HCT116 (cell line): ENCODE data around the gene SHKBP1. TPM values are rescaled to one million over a fixed set of nuclear protein-coding genes. Genes with fewer than 3 reads are reported as not detected.

Source experiments
- ATAC-seq: fragments of 200-7000 bp; cut with Tn5 transposase; 2 replicates; pipeline ENCODE4 v1.9.1; 2020; ENCODE audit warnings: mild to moderate bottlenecking, moderate library complexity
- BruUV-seq: library from RNA; stranded (reverse); fragments of 400-500 nt; replicated peaks from 2 replicates; lab custom pipeline; 2021; lab: Mats Ljungman, UMichigan
- CTCF ChIA-PET: fragments of 300-600 bp; sonication (Branson Sonifier 250); formaldehyde crosslinking; loops from one replicate; lab custom pipeline; 2021; ENCODE audit warnings: antibody characterized with exemption; lab: Charles Lee
- POLR2A ChIA-PET: fragments of 300-600, 350-600 bp; sonication (Branson Sonifier 250); formaldehyde crosslinking; loops from one replicate; lab custom pipeline; 2021; ENCODE audit warnings: antibody characterized with exemption; lab: Charles Lee
- RAD21 ChIA-PET, 2 experiments: fragments of 300-600 bp; sonication (Branson Sonifier 250); formaldehyde crosslinking; loops; one replicate each; lab custom pipeline; 2023; ENCODE audit warnings: low total read pairs in 2 of 2; ENCODE audit not compliant: uncharacterized antibody in 2 of 2, unreplicated experiment in 2 of 2, low non-redundant PET in 1 of 2; lab: Charles Lee
- DNase-seq: peaks from one replicate; pipeline ENCODE4 v3.0.0-alpha.2; 2010; ENCODE audit warnings: low read depth, low spot score
- H2AFZ ChIP-seq: fragments of 200-600 bp; shearing (Covaris generic), sonication (generic); 2 replicates; pipeline ENCODE4 v1.6.1; 2017; ENCODE audit warnings: low read depth, mixed run types, mixed read lengths, antibody characterized with exemption, low read length; ENCODE audit not compliant: poor library complexity, severe bottlenecking
- H3K27ac ChIP-seq: 2 replicates; pipeline ENCODE4 v1.5.1; 2012; ENCODE audit warnings: low read depth, low read length
- H3K27me3 ChIP-seq: fragments of 200-600 bp; sonication (generic); 2 replicates; pipeline ENCODE4 v1.6.1; 2016; ENCODE audit warnings: mixed run types, low read length, mixed read lengths; ENCODE audit not compliant: insufficient read depth
- H3K36me3 ChIP-seq, 2 experiments: fragments of 200-500 bp in 1 of 2; fragments of 200-600 bp in 1 of 2; sonication (Bioruptor generic) in 1 of 2; sonication (generic) in 1 of 2; 2 replicates each; pipeline versions ENCODE4 v1.5.1 to v1.6.1; 2014 to 2016; ENCODE audit warnings: low read length in 2 of 2, inconsistent platforms in 1 of 2, mixed read lengths in 1 of 2, mixed run types in 1 of 2; ENCODE audit not compliant: insufficient read depth in 2 of 2, control insufficient read depth in 1 of 2
- H3K4me1 ChIP-seq, 2 experiments: fragments of 200-600 bp in 1 of 2; sonication (generic) in 1 of 2; 2 replicates each; pipeline versions ENCODE4 v1.5.1 to v1.6.1; 2012 to 2017; ENCODE audit warnings: low read length in 2 of 2, inconsistent platforms in 1 of 2, mild to moderate bottlenecking in 1 of 2, mixed read lengths in 1 of 2, mixed run types in 1 of 2, moderate library complexity in 1 of 2; ENCODE audit not compliant: insufficient read depth in 2 of 2, control insufficient read depth in 1 of 2
- H3K4me2 ChIP-seq: fragments of 200-600 bp; sonication (generic); 2 replicates; pipeline ENCODE4 v1.6.1; 2017; ENCODE audit warnings: mixed run types, low read length, mixed read lengths
- H3K4me3 ChIP-seq, 2 experiments: fragments of 200-600 bp in 1 of 2; sonication (generic) in 1 of 2; replicated peaks in 1 of 2; 2 replicates each; pipeline ENCODE4 v1.5.1; 2011 to 2016; ENCODE audit warnings: low read length in 2 of 2, control low read depth in 1 of 2, low read depth in 1 of 2, mild to moderate bottlenecking in 1 of 2, mixed read lengths in 1 of 2, mixed run types in 1 of 2
- H3K79me2 ChIP-seq: fragments of 200-600 bp; sonication (generic); 2 replicates; pipeline ENCODE4 v1.6.1; 2017; ENCODE audit warnings: mild to moderate bottlenecking, mixed run types, low read length, moderate library complexity, mixed read lengths; ENCODE audit not compliant: insufficient read depth
- H3K9ac ChIP-seq: fragments of 200-600 bp; sonication (generic); 2 replicates; pipeline ENCODE4 v1.6.1; 2016; ENCODE audit warnings: low read length, mixed read lengths
- H3K9me2 ChIP-seq: fragments of 200-600 bp; sonication (generic), shearing (Covaris generic); 2 replicates; pipeline ENCODE4 v1.6.1; 2017; ENCODE audit warnings: mixed run types, mild to moderate bottlenecking, moderate library complexity; ENCODE audit not compliant: insufficient read depth
- H3K9me3 ChIP-seq, 2 experiments: fragments of 200-500 bp in 1 of 2; fragments of 200-600 bp in 1 of 2; sonication (Bioruptor generic) in 1 of 2; sonication (generic) in 1 of 2; 2 replicates each; pipeline ENCODE4 v1.6.1; 2014 to 2017; ENCODE audit warnings: low read length in 2 of 2, mixed read lengths in 2 of 2, inconsistent platforms in 1 of 2, low read depth in 1 of 2, mild to moderate bottlenecking in 1 of 2, mixed run types in 1 of 2, moderate library complexity in 1 of 2; ENCODE audit not compliant: control insufficient read depth in 1 of 2, insufficient read depth in 1 of 2
- H4K20me1 ChIP-seq: fragments of 200-600 bp; sonication (generic), shearing (Covaris generic); 2 replicates; pipeline ENCODE4 v1.6.1; 2017; ENCODE audit warnings: mixed run types, mild to moderate bottlenecking, moderate library complexity; ENCODE audit not compliant: insufficient read depth
- CEBPB ChIP-seq: IDR thresholded peaks from 2 replicates; pipeline ENCODE4 v1.6.1; 2012; ENCODE audit warnings: low read depth
- EGR1 ChIP-seq: IDR thresholded peaks from 2 replicates; pipeline ENCODE4 v1.6.1; 2012; ENCODE audit warnings: low read depth
- ELF1 ChIP-seq: IDR thresholded peaks from 2 replicates; pipeline ENCODE4 v1.6.1; 2012; ENCODE audit warnings: low read depth, borderline replicate concordance
- MAX ChIP-seq: IDR thresholded peaks from 2 replicates; pipeline ENCODE4 v1.6.1; 2012
- POLR2A ChIP-seq: IDR thresholded peaks from 2 replicates; pipeline ENCODE4 v1.7.0; 2011; ENCODE audit warnings: borderline replicate concordance; ENCODE audit not compliant: insufficient read depth, insufficient read length; ENCODE audit errors: extremely low read depth
- POLR2AphosphoS5 ChIP-seq: IDR thresholded peaks from 2 replicates; pipeline ENCODE4 v1.6.1; 2011; ENCODE audit warnings: mild to moderate bottlenecking, low read depth, low read length, moderate library complexity
- RAD21 ChIP-seq: IDR thresholded peaks from 2 replicates; pipeline ENCODE4 v1.6.1; 2012; ENCODE audit warnings: low read depth, mild to moderate bottlenecking
- SP1 ChIP-seq: IDR thresholded peaks from 2 replicates; pipeline ENCODE4 v1.6.1; 2012; ENCODE audit warnings: low read depth
- SRF ChIP-seq: IDR thresholded peaks from 2 replicates; pipeline ENCODE4 v1.6.1; 2012; ENCODE audit warnings: low read depth
- TCF7L2 ChIP-seq: IDR thresholded peaks from 2 replicates; pipeline ENCODE4 v1.7.0; 2011; ENCODE audit warnings: borderline replicate concordance, inconsistent platforms; ENCODE audit not compliant: insufficient read depth, insufficient read length; ENCODE audit errors: extremely low read depth
- YY1 ChIP-seq: IDR thresholded peaks from 2 replicates; pipeline ENCODE4 v1.6.1; 2011; ENCODE audit warnings: low read length, low read depth, moderate library complexity, mild to moderate bottlenecking; ENCODE audit not compliant: insufficient replicate concordance; ENCODE audit errors: extremely low read depth
- ZFX ChIP-seq: fragments of 450-650 bp; IDR thresholded peaks from 2 replicates; pipeline ENCODE4 v1.6.1; 2017
- intact Hi-C: fragments of 100-400 bp; cut with micrococcal nuclease; formaldehyde crosslinking; loops from 2 replicates; pipeline ENCODE4 v1.10.0; 2022
- total RNA-seq: library from RNA; stranded (reverse); gene quantifications from one replicate; pipeline ENCODE4 v1.2.1, GENCODE V29; 2021; ENCODE audit not compliant: unreplicated experiment
- TF ChIP-seq, protein P1 (sequence below), 3 experiments: fragments of 200-600 bp in 1 of 3; sonication (generic) in 1 of 3; IDR thresholded peaks in 2 of 3; conservative IDR thresholded peaks in 1 of 3; 2 replicates each; pipeline ENCODE4 v1.5.1; 2012 to 2017; ENCODE audit warnings: low read depth in 2 of 3, low read length in 2 of 3, antibody characterized with exemption in 1 of 3, borderline replicate concordance in 1 of 3, control low read depth in 1 of 3, mild to moderate bottlenecking in 1 of 3, mixed read lengths in 1 of 3, mixed run types in 1 of 3, moderate library complexity in 1 of 3; ENCODE audit not compliant: insufficient read depth in 1 of 3

SHKBP1 gene
- total RNA-seq, 1 experiment from 2014 or later: 97.4 TPM

DNA sequence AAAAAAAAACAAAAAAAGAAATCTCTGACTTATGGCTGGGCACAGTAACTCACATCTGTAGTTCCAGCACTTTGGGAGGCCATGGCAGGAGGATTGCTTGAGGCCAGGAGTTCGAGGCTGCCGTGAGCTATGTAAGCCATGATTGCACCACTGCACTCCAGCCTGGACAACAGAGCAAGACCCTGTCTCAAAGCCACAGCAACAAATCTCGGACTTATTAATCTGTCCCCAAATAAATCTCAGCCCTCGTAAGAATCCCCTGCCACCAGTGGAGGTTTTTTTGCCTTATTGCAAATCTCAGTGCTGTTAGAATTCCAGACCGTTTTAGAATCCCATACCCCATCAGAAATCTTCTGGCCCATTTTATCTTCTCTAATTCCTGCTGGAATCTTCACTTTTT is 4.9 kb downstream of the SHKBP1 start:
- intact Hi-C loops: no loop called here
- no peak overlapping the region for H2AFZ ChIP-seq
- H3K36me3 ChIP-seq: peaks cover 13 to 17% of the 10 kb centered on the region in 2 experiments; a peak in 3 of 4 replicates
- POLR2A ChIA-PET: no interaction called here
- peaks cover 5 to 27% of the 10 kb centered on the region in 2 experiments for H3K4me1 ChIP-seq
- no peak for DNase-seq
- BruUV-seq: no TSS peak
- no peak overlapping the region for H3K27ac ChIP-seq
- H3K4me3 ChIP-seq: no peak overlapping the region
- no peaks in the 10 kb centered on the region for H4K20me1 ChIP-seq
- no peak for ATAC-seq
- RAD21 ChIA-PET: no interaction called here
- no peaks in the 10 kb centered on the region for H3K9me2 ChIP-seq
- TF ChIP-seq POLR2AphosphoS5: no peak
- TF ChIP-seq SRF: no peak
- TF ChIP-seq TCF7L2: no peak
- no peak for TF ChIP-seq SP1
- no peak for TF ChIP-seq MAX
- no peak for TF ChIP-seq POLR2A
- TF ChIP-seq EGR1: no peak
- TF ChIP-seq ELF1: no peak
- no peak for TF ChIP-seq ZFX
- TF ChIP-seq YY1: no peak
- H3K79me2 ChIP-seq: peaks cover 14% of the 10 kb centered on the region; the same call in 1 of the 2 replicates
- no peaks in the 10 kb centered on the region for H3K9me3 ChIP-seq
- H3K27me3 ChIP-seq: no peaks in the 10 kb centered on the region
- CTCF ChIA-PET: interaction anchor here (0.7 kb wide), 1 partner anchor 17 kb away, joined by 3 read pairs; no protein-coding TSS in a partner anchor
- no peak overlapping the region for H3K9ac ChIP-seq
- H3K4me2 ChIP-seq: no peak overlapping the region

GRCh38 chr19:40582467-40582866 is 5.8 kb downstream of the SHKBP1 start:
- no peak overlapping the region for H3K4me3 ChIP-seq
- no peak overlapping the region for H3K27ac ChIP-seq
- no peak overlapping the region for H2AFZ ChIP-seq
- ChIA-PET CTCF (interaction anchor here (0.7 kb wide), 1 partner anchor 16 kb away, joined by 3 read pairs; no protein-coding TSS in a partner anchor), POLR2A (no interaction called here), RAD21 (no interaction called here)
- ATAC-seq (no peak), DNase-seq (no peak)
- peaks cover 5 to 25% of the 10 kb centered on the region in 2 experiments for H3K4me1 ChIP-seq
- no TSS peak for BruUV-seq
- TF ChIP-seq, protein P1, sequence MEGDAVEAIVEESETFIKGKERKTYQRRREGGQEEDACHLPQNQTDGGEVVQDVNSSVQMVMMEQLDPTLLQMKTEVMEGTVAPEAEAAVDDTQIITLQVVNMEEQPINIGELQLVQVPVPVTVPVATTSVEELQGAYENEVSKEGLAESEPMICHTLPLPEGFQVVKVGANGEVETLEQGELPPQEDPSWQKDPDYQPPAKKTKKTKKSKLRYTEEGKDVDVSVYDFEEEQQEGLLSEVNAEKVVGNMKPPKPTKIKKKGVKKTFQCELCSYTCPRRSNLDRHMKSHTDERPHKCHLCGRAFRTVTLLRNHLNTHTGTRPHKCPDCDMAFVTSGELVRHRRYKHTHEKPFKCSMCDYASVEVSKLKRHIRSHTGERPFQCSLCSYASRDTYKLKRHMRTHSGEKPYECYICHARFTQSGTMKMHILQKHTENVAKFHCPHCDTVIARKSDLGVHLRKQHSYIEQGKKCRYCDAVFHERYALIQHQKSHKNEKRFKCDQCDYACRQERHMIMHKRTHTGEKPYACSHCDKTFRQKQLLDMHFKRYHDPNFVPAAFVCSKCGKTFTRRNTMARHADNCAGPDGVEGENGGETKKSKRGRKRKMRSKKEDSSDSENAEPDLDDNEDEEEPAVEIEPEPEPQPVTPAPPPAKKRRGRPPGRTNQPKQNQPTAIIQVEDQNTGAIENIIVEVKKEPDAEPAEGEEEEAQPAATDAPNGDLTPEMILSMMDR (IDR thresholded peaks at IDR 0.05 in 2 of 3, conservative IDR thresholded peaks at IDR 0.05 in 1 of 3; ENCODE audit: borderline replicate concordance in 1 of 3, insufficient read depth in 1 of 3, low read depth in 2 of 3, low read length in 2 of 3): peak in 1 of 3 experiments; percentile 23; a peak in 1 of 6 replicates
- no peak for TF ChIP-seq RAD21
- no peak for TF ChIP-seq CEBPB
- H3K4me2 ChIP-seq: no peak overlapping the region
- H3K9me3 ChIP-seq: no peaks in the 10 kb centered on the region
- H4K20me1 ChIP-seq: no peaks in the 10 kb centered on the region
- peaks cover 10% of the 10 kb centered on the region; the same call in 1 of the 2 replicates for H3K79me2 ChIP-seq
- peaks cover 19 to 20% of the 10 kb centered on the region in 2 experiments; a peak in 3 of 4 replicates for H3K36me3 ChIP-seq
- no peaks in the 10 kb centered on the region for H3K27me3 ChIP-seq
- intact Hi-C loops: no loop called here
- no peaks in the 10 kb centered on the region for H3K9me2 ChIP-seq
- H3K9ac ChIP-seq: no peak overlapping the region
